Astrocyte (in vitro differentiated cells and primary cell): ENCODE results near the gene CYP2A6.

Experiments used
- EZH2 ChIP-seq: IDR thresholded peaks from 2 replicates; pipeline ENCODE4 v1.6.1; 2012; ENCODE audit warnings: mild to moderate bottlenecking, low read length, inconsistent platforms; ENCODE audit not compliant: insufficient read depth
- TF ChIP-seq, protein P1 (sequence below): IDR thresholded peaks from 2 replicates; pipeline ENCODE4 v1.5.1; 2011; ENCODE audit warnings: low read depth, mild to moderate bottlenecking, inconsistent platforms, low read length, moderate library complexity; ENCODE audit not compliant: insufficient read depth

DNA sequence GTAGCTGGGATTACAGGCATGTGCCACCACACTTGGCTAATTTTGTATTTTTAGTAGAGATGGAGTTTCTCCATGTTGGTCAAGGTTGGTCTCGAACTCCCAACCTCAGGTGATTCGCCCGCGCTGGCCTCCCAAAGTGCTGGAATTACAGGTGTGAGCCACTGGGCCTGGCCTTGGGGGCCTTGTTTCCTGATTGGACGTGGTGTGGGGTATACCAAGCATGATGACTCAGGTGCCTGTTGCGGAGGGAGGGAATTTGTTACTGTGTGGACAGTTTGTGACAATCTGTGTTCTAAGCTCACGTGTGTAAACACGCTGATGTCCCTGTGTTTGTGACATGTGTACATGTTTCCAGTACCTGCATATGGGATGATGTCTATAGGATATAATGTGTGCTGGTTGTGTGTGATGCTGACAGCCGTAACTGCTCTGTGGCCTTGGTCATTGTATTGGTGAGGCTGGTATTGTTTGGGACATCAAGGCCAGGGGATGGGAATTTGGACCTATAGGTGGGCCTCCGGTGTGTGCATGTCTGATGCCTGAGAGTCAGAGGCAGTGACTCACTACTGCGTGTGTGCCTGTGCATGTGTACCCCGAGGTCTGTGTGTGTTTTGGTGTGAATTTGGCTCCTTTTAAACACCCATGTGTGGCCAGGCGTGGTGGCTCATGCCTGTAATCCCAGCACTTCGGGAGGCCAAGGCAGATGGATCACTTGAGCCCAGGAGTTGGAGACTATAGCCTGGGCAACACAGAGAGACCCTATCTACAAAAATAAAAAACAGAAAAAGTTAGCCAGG is 52.9 kb downstream of the CYP2A6 start:
- TF ChIP-seq, protein P1, sequence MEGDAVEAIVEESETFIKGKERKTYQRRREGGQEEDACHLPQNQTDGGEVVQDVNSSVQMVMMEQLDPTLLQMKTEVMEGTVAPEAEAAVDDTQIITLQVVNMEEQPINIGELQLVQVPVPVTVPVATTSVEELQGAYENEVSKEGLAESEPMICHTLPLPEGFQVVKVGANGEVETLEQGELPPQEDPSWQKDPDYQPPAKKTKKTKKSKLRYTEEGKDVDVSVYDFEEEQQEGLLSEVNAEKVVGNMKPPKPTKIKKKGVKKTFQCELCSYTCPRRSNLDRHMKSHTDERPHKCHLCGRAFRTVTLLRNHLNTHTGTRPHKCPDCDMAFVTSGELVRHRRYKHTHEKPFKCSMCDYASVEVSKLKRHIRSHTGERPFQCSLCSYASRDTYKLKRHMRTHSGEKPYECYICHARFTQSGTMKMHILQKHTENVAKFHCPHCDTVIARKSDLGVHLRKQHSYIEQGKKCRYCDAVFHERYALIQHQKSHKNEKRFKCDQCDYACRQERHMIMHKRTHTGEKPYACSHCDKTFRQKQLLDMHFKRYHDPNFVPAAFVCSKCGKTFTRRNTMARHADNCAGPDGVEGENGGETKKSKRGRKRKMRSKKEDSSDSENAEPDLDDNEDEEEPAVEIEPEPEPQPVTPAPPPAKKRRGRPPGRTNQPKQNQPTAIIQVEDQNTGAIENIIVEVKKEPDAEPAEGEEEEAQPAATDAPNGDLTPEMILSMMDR = no peak
- TF ChIP-seq EZH2 = no peak
